GM21528 (cell line): Measurements from ENCODE around the gene ANKRD26.
A peak's percentile ranks its signal among the peaks of the same experiment; 100 is the strongest.

ENCODE experiments used
- ATAC-seq: cut with Tn5 transposase; IDR thresholded peaks from one replicate; pipeline ENCODE4 v1.9.1; 2021; ENCODE audit warnings: mild to moderate bottlenecking, moderate library complexity; ENCODE audit not compliant: unreplicated experiment, low FRiP score

Gene ANKRD26

GRCh38 chr10:27022048-27022447, 78.2 kb downstream of the ANKRD26 start:
- ATAC-seq: no peak

GRCh38 chr10:27020243-27020642, 80.1 kb downstream of the ANKRD26 start:
- no peak for ATAC-seq

GRCh38 chr10:27019827-27020226, 80.5 kb downstream of the ANKRD26 start:
- no peak for ATAC-seq

GRCh38 chr10:26997610-26998009, 102.7 kb downstream of the ANKRD26 start:
- ATAC-seq: no peak

GRCh38 chr10:26994743-26995142, 105.6 kb downstream of the ANKRD26 start:
- ATAC-seq: no peak

GRCh38 chr10:26987851-26988250, 112.4 kb downstream of the ANKRD26 start:
- ATAC-seq: no peak

GRCh38 chr10:26983156-26983555, 117.1 kb downstream of the ANKRD26 start:
- no peak for ATAC-seq

GRCh38 chr10:26982058-26982457, 118.2 kb downstream of the ANKRD26 start:
- ATAC-seq: no peak

GRCh38 chr10:26981232-26981824, 119.0 kb downstream of the ANKRD26 start:
- ATAC-seq: no peak

GRCh38 chr10:26978519-26978918, 121.8 kb downstream of the ANKRD26 start:
- ATAC-seq: no peak

GRCh38 chr10:26977635-26978034, 122.7 kb downstream of the ANKRD26 start:
- no peak for ATAC-seq

- ATAC-seq: no peak
Observed at GRCh38 chr10:26970667-26971066, 129.6 kb downstream of the ANKRD26 start.

- ATAC-seq: peak; percentile 87
Observed at GRCh38 chr10:26969145-26969926, 131.0 kb downstream of the ANKRD26 start.

- ATAC-seq: no peak
Observed at GRCh38 chr10:26962835-26963234, 137.5 kb downstream of the ANKRD26 start.

- ATAC-seq: no peak
Observed at GRCh38 chr10:26960308-26960707, 140.0 kb downstream of the ANKRD26 start.

- ATAC-seq: no peak
Observed at GRCh38 chr10:26959841-26960240, 140.5 kb downstream of the ANKRD26 start.
